K562 (cell line): ENCODE results near the gene ACTL8. TPM values are rescaled to one million over a fixed set of nuclear protein-coding genes. Genes with fewer than 3 reads are reported as not detected.

Source experiments
- ATAC-seq: fragments of 200-7000 bp; cut with Tn5 transposase; 3 replicates; pipeline ENCODE4 v1.9.1; 2020; ENCODE audit warnings: moderate library complexity
- BruUV-seq: library from RNA; stranded (reverse); fragments of 400-500 nt; replicated peaks from 2 replicates; lab custom pipeline; 2021; lab: Mats Ljungman, UMichigan
- CTCF ChIA-PET: fragments of 300-600 bp; formaldehyde crosslinking; extraction: SDS; loops from one replicate; lab custom pipeline; 2021; ENCODE audit warnings: low intra/inter-chr PET ratio; lab: Yijun Ruan, JAX
- POLR2A ChIA-PET: fragments of 300-600, 350-650 bp; sonication (Branson Sonifier 250); formaldehyde crosslinking; extraction: SDS; loops from one replicate; lab custom pipeline; 2021; ENCODE audit warnings: antibody characterized with exemption, inconsistent platforms; lab: Yijun Ruan, JAX
- DNase-seq, 4 experiments: peaks; one replicate each; pipeline versions ENCODE4 v3.0.0 to v3.0.0-alpha.2; 2011 to 2018; ENCODE audit warnings: low spot score in 3 of 4, mixed read lengths in 3 of 4; ENCODE audit errors: extremely low read depth in 1 of 4
- FAIRE-seq: peaks from 2 replicates; lab custom pipeline; 2011; peaks lifted over from hg19 to GRCh38; lab: Jason Lieb, UNC
- H2AFZ ChIP-seq: 2 replicates; pipeline ENCODE4 v1.6.0; 2011; ENCODE audit warnings: low read depth, low read length, control low read depth, inconsistent platforms
- H3K27ac ChIP-seq: fragments of 200-600 bp; 3 replicates; pipeline ENCODE4 v1.8.0; 2011; ENCODE audit warnings: low read depth, mild to moderate bottlenecking, control low read depth, inconsistent platforms, low read length, moderate library complexity, mixed read lengths; ENCODE audit errors: extremely low read depth
- H3K27me3 ChIP-seq, 2 experiments: fragments of 300-600 bp in 1 of 2; 2 replicates in 1 of 2; 3 replicates in 1 of 2; pipeline versions ENCODE4 v1.6.0 to v1.8.0; 2011; ENCODE audit warnings: inconsistent platforms in 2 of 2, low read length in 2 of 2, mild to moderate bottlenecking in 1 of 2, mixed read lengths in 1 of 2, moderate library complexity in 1 of 2; ENCODE audit not compliant: control insufficient read depth in 2 of 2, insufficient read depth in 2 of 2
- H3K36me3 ChIP-seq: fragments of 300-600 bp; 3 replicates; pipeline ENCODE4 v1.8.0; 2011; ENCODE audit warnings: mild to moderate bottlenecking, low read length, inconsistent platforms; ENCODE audit not compliant: control insufficient read depth, insufficient read depth
- H3K4me1 ChIP-seq, 2 experiments: fragments of 200-600 bp in 1 of 2; replicated peaks in 1 of 2; 2 replicates in 1 of 2; 3 replicates in 1 of 2; pipeline versions ENCODE4 v1.5.1 to v1.8.0; 2011; ENCODE audit warnings: inconsistent platforms in 2 of 2, low read length in 2 of 2, mild to moderate bottlenecking in 1 of 2, mixed read lengths in 1 of 2, moderate library complexity in 1 of 2; ENCODE audit not compliant: control insufficient read depth in 2 of 2, insufficient read depth in 2 of 2
- H3K4me2 ChIP-seq: 2 replicates; pipeline ENCODE4 v1.6.1; 2011; ENCODE audit warnings: low read length, control low read depth, inconsistent platforms, mixed read lengths; ENCODE audit not compliant: insufficient read depth
- H3K4me3 ChIP-seq: fragments of 200-600 bp; sonication (generic), shearing (Covaris generic); 2 replicates; pipeline ENCODE4 v1.5.1; 2016; ENCODE audit warnings: control low read depth, inconsistent platforms
- H3K79me2 ChIP-seq: fragments of 200-600 bp; 3 replicates; pipeline ENCODE4 v1.8.0; 2011; ENCODE audit warnings: low read length, inconsistent platforms; ENCODE audit not compliant: control insufficient read depth, insufficient read depth
- H3K9ac ChIP-seq, 2 experiments: 2 replicates each; pipeline versions ENCODE4 v1.6.0 to v1.6.1; 2011; ENCODE audit warnings: low read depth in 2 of 2, low read length in 2 of 2, control low read depth in 1 of 2, inconsistent platforms in 1 of 2, mild to moderate bottlenecking in 1 of 2, mixed read lengths in 1 of 2; ENCODE audit not compliant: insufficient read depth in 1 of 2
- H3K9me1 ChIP-seq: one replicate; pipeline ENCODE4 v1.6.0; 2011; ENCODE audit warnings: inconsistent platforms, mild to moderate bottlenecking, low read length, moderate library complexity; ENCODE audit not compliant: control insufficient read depth, insufficient read depth
- H3K9me3 ChIP-seq: replicated peaks from 2 replicates; pipeline ENCODE4 v1.5.1; 2011; ENCODE audit warnings: low read depth, low read length, inconsistent platforms; ENCODE audit not compliant: control insufficient read depth, insufficient read depth
- H4K20me1 ChIP-seq: replicated peaks from 2 replicates; pipeline ENCODE4 v1.6.1; 2011; ENCODE audit warnings: low read length, inconsistent platforms, mixed read lengths; ENCODE audit not compliant: control insufficient read depth, insufficient read depth
- ATF1 ChIP-seq, 2 experiments: fragments of 450-650 bp in 1 of 2; IDR thresholded peaks; 2 replicates each; pipeline ENCODE4 v1.6.1; 2016; ENCODE audit warnings: missing compliant biosample characterization in 1 of 2, missing genetic modification characterization in 1 of 2
- SMARCC2 ChIP-seq: fragments of 450-650 bp; IDR thresholded peaks from 2 replicates; pipeline ENCODE4 v1.6.1; 2017; ENCODE audit warnings: antibody characterized with exemption, moderate library complexity, mild to moderate bottlenecking, low read depth
- SOX6 ChIP-seq: fragments of 450-650 bp; IDR thresholded peaks from 2 replicates; pipeline ENCODE4 v1.6.1; 2014; ENCODE audit warnings: mild to moderate bottlenecking
- SUPT5H ChIP-seq: fragments of 450-650 bp; IDR thresholded peaks from 2 replicates; pipeline ENCODE4 v1.6.1; 2016
- TAL1 ChIP-seq: fragments of 450-650 bp; IDR thresholded peaks from 2 replicates; pipeline ENCODE4 v1.6.1; 2016; ENCODE audit warnings: mild to moderate bottlenecking
- TEAD2 ChIP-seq: fragments of 450-650 bp; IDR thresholded peaks from 2 replicates; pipeline ENCODE4 v1.6.1; 2016; ENCODE audit warnings: missing genetic modification characterization, control low read depth, missing compliant biosample characterization
- TRIM24 ChIP-seq, 2 experiments: fragments of 450-650 bp; IDR thresholded peaks; 2 replicates each; pipeline ENCODE4 v1.6.1; 2016
- ZNF140 ChIP-seq: fragments of 250-450 bp; sonication (Bioruptor Pico); IDR thresholded peaks from 2 replicates; pipeline ENCODE4 v1.8.0; 2021; ENCODE audit warnings: moderate library complexity, mild to moderate bottlenecking, inconsistent platforms
- ZNF436 ChIP-seq: fragments of 250-450, 450-650 bp; sonication (Bioruptor Pico); formaldehyde crosslinking; IDR thresholded peaks from 2 replicates; pipeline ENCODE4 v1.7.0; 2020; ENCODE audit warnings: mild to moderate bottlenecking
- WGBS: fragments of 100-300 bp; shearing (Covaris generic); methylation state at CpG from one replicate; pipeline ENCODE4 v1.1.6; 2016; ENCODE audit warnings: low coverage, mixed read lengths; ENCODE audit not compliant: insufficient coverage; ENCODE audit errors: missing lambda C conversion rate; 5-methylcytosine and 5-hydroxymethylcytosine counted together
- in situ Hi-C: fragments of 300-500 bp; cut with MboI; formaldehyde crosslinking; loops from 4 replicates; pipeline ENCODE4 v1.15.0; 2018; ENCODE audit warnings: inconsistent platforms, mixed read lengths
- intact Hi-C: fragments of 100-400 bp; cut with micrococcal nuclease; formaldehyde crosslinking; loops from 2 replicates; pipeline ENCODE4 v1.14.2; 2022
- polyA plus RNA-seq, 8 experiments: library from polyadenylated mRNA; depleted of rRNA in 4 of 8; stranded (reverse) in 5 of 8; unstranded in 3 of 8; fragments of >200 nt; fragmentation: Nextera tagmentation in 2 of 8; fragmentation: Illumina TruSeq in 1 of 8; extraction: Ambion mirVana in 2 of 8; extraction: Trizol in 1 of 8; gene quantifications; 2 replicates each; pipeline versions ENCODE4 v1.2.1 to v1.2.3, GENCODE V29; 2011 to 2014; ENCODE audit warnings: inconsistent platforms in 1 of 8, missing spikeins in 1 of 8
- total RNA-seq, 7 experiments: library from RNA; depleted of rRNA in 6 of 7; stranded (reverse); fragments of >200 nt in 6 of 7; fragmentation: Illumina TruSeq in 2 of 7; extraction: Trizol in 2 of 7; gene quantifications; 2 replicates each; pipeline versions ENCODE4 v1.2.1 to v1.2.3, GENCODE V29; 2011 to 2021; ENCODE audit warnings: low replicate concordance in 1 of 7

The ACTL8 gene
- total and polyA plus RNA-seq, 9 of the 15 experiments (the other 6 are each of a cell fraction or from before 2014, with no cell fraction given), result 0.30 to 3.3 (median 1.6) TPM

GRCh38 chr1:17862121-17862520 is 107.0 kb downstream of the ACTL8 start:
- no peak overlapping the region for H3K4me2 ChIP-seq
- no peak for ATAC-seq
- no peaks in the 10 kb centered on the region for H3K79me2 ChIP-seq
- no peak overlapping the region for H3K9ac ChIP-seq
- H3K27ac ChIP-seq, result no peak overlapping the region
- POLR2A ChIA-PET, result no interaction called here
- BruUV-seq, result no TSS peak
- peaks cover 0 to 7% of the 10 kb centered on the region in 2 experiments; a peak in 2 of 5 replicates for H3K27me3 ChIP-seq
- TF ChIP-seq SOX6, result no peak
- TF ChIP-seq ATF1 (CRISPR knock-in tag; IDR thresholded peaks at IDR 0.05), result no peak
- TF ChIP-seq ATF1 (tag; IDR thresholded peaks at IDR 0.05), result peak; percentile 39
- TF ChIP-seq TEAD2 (tag), result no peak
- TF ChIP-seq, all 486 proteins: peak for 1
- in situ Hi-C loops (no loop called here), intact Hi-C loops (no loop called here)
- Histone ChIP-seq H3K9me1 (no peaks in the 10 kb centered on the region), H3K36me3 (no peaks in the 10 kb centered on the region), H2AFZ (no peak overlapping the region), H4K20me1 (no peaks in the 10 kb centered on the region), H3K9me3 (no peaks in the 10 kb centered on the region), H3K4me3 (no peak overlapping the region), H3K4me1 (no peaks in the 10 kb centered on the region)
- CTCF ChIA-PET, result no interaction called here
- WGBS, result 2% methylated on average over 2 of the region's 2 CpGs
- DNase-seq, result no peak
- peak; percentile 49 for FAIRE-seq

GRCh38 chr1:17865912-17866739 is 111.0 kb downstream of the ACTL8 start:
- Histone ChIP-seq H3K9ac (no peak overlapping the region), H3K27me3 (peaks cover 0 to 4% of the 10 kb centered on the region in 2 experiments; a peak in 2 of 5 replicates)
- intact Hi-C loops, result no loop called here
- no peak for DNase-seq
- no peak for TF ChIP-seq SUPT5H
- no peak for TF ChIP-seq TAL1
- no peak for TF ChIP-seq TRIM24 (IDR thresholded peaks at IDR 0.05)
- TF ChIP-seq ZNF140 (CRISPR knock-in tag), result no peak
- TF ChIP-seq ZNF436, result no peak
- TF ChIP-seq SMARCC2, result no peak
- TF ChIP-seq, all 486 proteins: peak for 0
- in situ Hi-C loops, result no loop called here
- H3K9me1 ChIP-seq, result no peaks in the 10 kb centered on the region
- no peaks in the 10 kb centered on the region for H3K79me2 ChIP-seq
- H3K27ac ChIP-seq, result no peak overlapping the region
- no peaks in the 10 kb centered on the region for H3K9me3 ChIP-seq
- no peaks in the 10 kb centered on the region for H4K20me1 ChIP-seq
- ChIA-PET POLR2A (no interaction called here), CTCF (no interaction called here)
- H3K4me2 ChIP-seq, result no peak overlapping the region
- no peaks in the 10 kb centered on the region for H3K4me1 ChIP-seq
- FAIRE-seq (no peak), ATAC-seq (no peak)
- WGBS, result 2% methylated on average over 9 of the region's 9 CpGs
- no peak overlapping the region for H3K4me3 ChIP-seq
- no TSS peak for BruUV-seq
- no peaks in the 10 kb centered on the region for H3K36me3 ChIP-seq
- no peak overlapping the region for H2AFZ ChIP-seq
